ENCODE results near the gene LRR1.

Gene LRR1

GRCh38 chr14:49598485-49599300 lies at the start of gene LRR1:
LRR1 (plus strand) TSS chr14:49598940; CDS start chr14:49599021, 81 bp downstream.
- peak; percentile 88 for DNase-seq

- DNase-seq, result no peak
Measured at GRCh38 chr14:49549446-49549845, 49.3 kb upstream of the LRR1 start.

- DNase-seq, result no peak
Measured at GRCh38 chr14:49549881-49550280, 48.9 kb upstream of the LRR1 start.

GRCh38 chr14:49550286-49551184 lies 48.2 kb upstream of the LRR1 start:
- no peak for DNase-seq

GRCh38 chr14:49551569-49551968 lies 47.2 kb upstream of the LRR1 start:
- no peak for DNase-seq

GRCh38 chr14:49553106-49553505 lies 45.6 kb upstream of the LRR1 start:
- DNase-seq, result no peak

- DNase-seq, result no peak
Measured at GRCh38 chr14:49553892-49554291, 44.8 kb upstream of the LRR1 start.

- no peak for DNase-seq
Measured at GRCh38 chr14:49559979-49560768, 38.6 kb upstream of the LRR1 start.

GRCh38 chr14:49566714-49567113 lies 32.0 kb upstream of the LRR1 start:
- no peak for DNase-seq

- DNase-seq, result no peak
Measured at GRCh38 chr14:49569281-49569680, 29.5 kb upstream of the LRR1 start.

- DNase-seq, result no peak
Measured at GRCh38 chr14:49574038-49574437, 24.7 kb upstream of the LRR1 start.

GRCh38 chr14:49578141-49578540 lies 20.6 kb upstream of the LRR1 start:
- DNase-seq, result no peak

- no peak for DNase-seq
Measured at GRCh38 chr14:49579841-49580240, 18.9 kb upstream of the LRR1 start.

- peak; percentile 27 for DNase-seq
Measured at GRCh38 chr14:49581209-49582112, 17.3 kb upstream of the LRR1 start.

GRCh38 chr14:49582113-49582977 lies 16.4 kb upstream of the LRR1 start:
- DNase-seq, result peak; percentile 14

- DNase-seq, result no peak
Measured at GRCh38 chr14:49583629-49584028, 15.1 kb upstream of the LRR1 start.

GRCh38 chr14:49584058-49584457 lies 14.7 kb upstream of the LRR1 start:
- peak; percentile 15 for DNase-seq

GRCh38 chr14:49584981-49585640 lies 13.6 kb upstream of the LRR1 start:
- peak; percentile 50 for DNase-seq

- DNase-seq, result peak; percentile 96
Measured at GRCh38 chr14:49585803-49586672, 12.7 kb upstream of the LRR1 start, which contains the start of gene RPS29. RPS29 (minus strand) TSS chr14:49586380; CDS start chr14:49586346, 34 bp downstream.
